ENCODE results near the gene GRAP2.

The GRAP2 gene

DNA sequence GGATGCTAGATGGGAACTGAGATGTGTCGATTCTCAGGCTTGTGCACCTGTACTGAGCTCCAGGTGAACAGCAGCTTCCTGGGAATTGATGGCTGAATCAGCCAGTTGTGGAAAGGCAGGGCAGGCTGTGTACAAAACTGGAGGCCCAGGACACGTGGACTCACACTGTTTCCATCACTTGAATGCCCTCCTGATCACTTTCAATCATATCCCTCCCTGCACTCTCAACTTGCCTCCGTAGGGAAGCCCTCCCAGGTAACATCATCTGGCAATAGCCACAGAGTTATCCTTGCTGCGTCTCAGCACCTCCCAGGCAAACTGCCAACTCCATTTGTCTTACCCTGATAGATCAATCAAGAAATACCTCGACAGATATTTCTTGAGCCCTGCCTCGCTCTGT, 104.0 kb downstream of the GRAP2 start:
- no peak for TF ChIP-seq POLR2AphosphoS5 (IDR thresholded peaks at IDR 0.05; ENCODE audit: low read depth, low read length)

DNA sequence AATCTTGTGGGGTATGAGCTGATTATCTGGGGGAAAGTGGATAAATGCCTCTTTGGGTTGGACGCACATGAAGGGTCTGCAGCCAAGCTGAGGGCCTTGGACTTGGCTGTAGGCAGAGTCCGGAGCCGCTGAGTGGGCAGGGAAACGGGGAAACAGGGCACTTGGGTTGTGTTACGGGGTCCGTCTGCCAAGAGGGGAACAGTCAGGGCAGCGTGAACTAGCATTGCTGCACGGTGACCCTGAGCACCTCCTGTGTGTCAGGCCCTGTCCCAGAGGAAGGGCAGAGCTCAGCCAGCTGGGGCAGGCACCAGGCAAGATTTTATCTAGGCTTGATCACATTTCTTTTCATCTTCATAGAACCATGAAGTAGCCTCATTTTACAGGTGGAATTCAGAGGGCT, 105.8 kb downstream of the GRAP2 start:
- TF ChIP-seq TAF1 (IDR thresholded peaks at IDR 0.05; ENCODE audit: borderline replicate concordance, insufficient read depth, low read length) (no peak), SIN3A (IDR thresholded peaks at IDR 0.05; ENCODE audit: borderline replicate concordance, insufficient read depth, low read length) (no peak), FOXP2 (optimal IDR thresholded peaks at IDR 0.05; ENCODE audit: borderline replicate concordance, extremely low read depth, extremely low read length, insufficient read depth) (no peak), POLR2AphosphoS5 (IDR thresholded peaks at IDR 0.05; ENCODE audit: low read depth, low read length) (no peak)
- TF ChIP-seq, protein P1, sequence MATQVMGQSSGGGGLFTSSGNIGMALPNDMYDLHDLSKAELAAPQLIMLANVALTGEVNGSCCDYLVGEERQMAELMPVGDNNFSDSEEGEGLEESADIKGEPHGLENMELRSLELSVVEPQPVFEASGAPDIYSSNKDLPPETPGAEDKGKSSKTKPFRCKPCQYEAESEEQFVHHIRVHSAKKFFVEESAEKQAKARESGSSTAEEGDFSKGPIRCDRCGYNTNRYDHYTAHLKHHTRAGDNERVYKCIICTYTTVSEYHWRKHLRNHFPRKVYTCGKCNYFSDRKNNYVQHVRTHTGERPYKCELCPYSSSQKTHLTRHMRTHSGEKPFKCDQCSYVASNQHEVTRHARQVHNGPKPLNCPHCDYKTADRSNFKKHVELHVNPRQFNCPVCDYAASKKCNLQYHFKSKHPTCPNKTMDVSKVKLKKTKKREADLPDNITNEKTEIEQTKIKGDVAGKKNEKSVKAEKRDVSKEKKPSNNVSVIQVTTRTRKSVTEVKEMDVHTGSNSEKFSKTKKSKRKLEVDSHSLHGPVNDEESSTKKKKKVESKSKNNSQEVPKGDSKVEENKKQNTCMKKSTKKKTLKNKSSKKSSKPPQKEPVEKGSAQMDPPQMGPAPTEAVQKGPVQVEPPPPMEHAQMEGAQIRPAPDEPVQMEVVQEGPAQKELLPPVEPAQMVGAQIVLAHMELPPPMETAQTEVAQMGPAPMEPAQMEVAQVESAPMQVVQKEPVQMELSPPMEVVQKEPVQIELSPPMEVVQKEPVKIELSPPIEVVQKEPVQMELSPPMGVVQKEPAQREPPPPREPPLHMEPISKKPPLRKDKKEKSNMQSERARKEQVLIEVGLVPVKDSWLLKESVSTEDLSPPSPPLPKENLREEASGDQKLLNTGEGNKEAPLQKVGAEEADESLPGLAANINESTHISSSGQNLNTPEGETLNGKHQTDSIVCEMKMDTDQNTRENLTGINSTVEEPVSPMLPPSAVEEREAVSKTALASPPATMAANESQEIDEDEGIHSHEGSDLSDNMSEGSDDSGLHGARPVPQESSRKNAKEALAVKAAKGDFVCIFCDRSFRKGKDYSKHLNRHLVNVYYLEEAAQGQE (IDR thresholded peaks at IDR 0.05; ENCODE audit: insufficient read depth in 1 of 2, low read depth in 2 of 2, low read length in 2 of 2) = no peak

DNA sequence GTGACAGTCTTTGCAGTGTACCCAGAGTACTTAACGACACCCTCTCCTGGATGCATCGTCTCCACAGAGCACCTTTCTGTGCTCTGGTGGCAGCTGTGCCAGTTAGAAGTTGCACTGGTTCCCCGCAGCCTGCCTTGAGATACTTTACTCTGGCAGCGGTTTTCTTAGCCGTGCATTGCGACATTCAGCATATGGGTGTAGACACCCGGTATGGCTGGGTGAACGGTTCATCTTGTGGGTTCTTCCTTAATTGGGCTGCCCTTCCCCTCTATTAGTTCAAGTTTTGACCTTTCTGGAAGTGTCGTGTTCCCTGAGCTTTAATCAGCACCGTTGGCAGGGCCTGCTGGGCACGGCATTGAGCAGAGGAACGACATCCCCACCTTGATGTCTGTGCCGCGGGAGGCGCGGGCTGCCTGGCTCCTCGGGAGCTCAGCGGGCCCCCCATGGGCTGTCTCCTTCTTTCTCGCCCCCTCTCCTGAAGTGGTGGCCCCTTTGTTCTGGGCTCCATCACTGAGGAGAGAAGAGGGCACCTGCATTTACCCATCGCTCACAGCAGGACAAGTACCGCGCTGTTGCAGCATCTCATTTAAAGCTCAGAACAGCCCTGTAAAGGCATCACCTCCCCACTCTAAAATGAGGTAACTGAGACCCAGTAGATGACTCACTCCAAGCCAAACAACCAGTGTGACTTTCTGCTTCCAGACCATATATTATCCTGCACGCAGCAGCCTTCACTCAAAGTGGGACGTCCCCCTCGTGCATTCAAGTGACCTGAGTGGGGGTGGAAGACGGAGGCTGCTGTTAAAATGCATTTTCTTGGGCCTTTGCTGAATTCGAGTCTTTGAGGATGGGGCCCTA, 107.2 kb downstream of the GRAP2 start:
- TF ChIP-seq FOXP2 (optimal IDR thresholded peaks at IDR 0.05; ENCODE audit: borderline replicate concordance, extremely low read depth, extremely low read length, insufficient read depth) = no peak
- no peak for TF ChIP-seq SIN3A (IDR thresholded peaks at IDR 0.05; ENCODE audit: borderline replicate concordance, insufficient read depth, low read length)
- no peak for TF ChIP-seq POLR2AphosphoS5 (IDR thresholded peaks at IDR 0.05; ENCODE audit: low read depth, low read length)
- TF ChIP-seq, protein P1 (IDR thresholded peaks at IDR 0.05; ENCODE audit: insufficient read depth in 1 of 2, low read depth in 2 of 2, low read length in 2 of 2) = no peak
- no peak for TF ChIP-seq TAF1 (IDR thresholded peaks at IDR 0.05; ENCODE audit: borderline replicate concordance, insufficient read depth, low read length)

DNA sequence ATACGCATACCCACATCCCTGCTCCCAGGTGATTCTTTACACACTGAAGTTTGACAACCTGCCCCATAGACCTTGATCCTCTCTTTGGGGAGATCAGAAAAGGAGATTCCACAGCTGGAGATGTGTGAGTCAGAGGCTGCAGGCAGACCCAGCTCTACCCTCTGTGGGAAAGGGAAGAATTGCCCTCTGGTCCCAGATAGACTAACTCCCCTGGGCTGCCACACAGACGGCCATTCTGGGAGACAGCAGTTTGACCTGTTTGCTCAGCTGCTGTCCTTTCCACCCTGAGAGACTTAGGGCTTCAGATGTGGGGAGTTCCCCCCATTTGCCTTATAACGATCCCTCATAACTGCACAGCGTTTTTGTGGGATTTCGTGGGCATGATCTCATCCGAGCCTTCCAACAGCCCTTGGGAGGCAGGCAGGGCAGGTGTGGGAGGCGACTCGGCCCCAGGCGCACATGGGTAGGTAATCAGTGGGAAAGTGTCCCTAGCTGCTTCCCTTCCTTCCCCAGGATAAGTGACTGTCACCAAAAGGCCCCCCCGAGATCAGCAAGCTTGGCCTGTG, 107.9 kb downstream of the GRAP2 start:
- no peak for TF ChIP-seq FOXP2 (optimal IDR thresholded peaks at IDR 0.05; ENCODE audit: borderline replicate concordance, extremely low read depth, extremely low read length, insufficient read depth)
- TF ChIP-seq, protein P1 (IDR thresholded peaks at IDR 0.05; ENCODE audit: insufficient read depth in 1 of 2, low read depth in 2 of 2, low read length in 2 of 2) = no peak
- no peak for TF ChIP-seq POLR2AphosphoS5 (IDR thresholded peaks at IDR 0.05; ENCODE audit: low read depth, low read length)
- TF ChIP-seq TAF1 (IDR thresholded peaks at IDR 0.05; ENCODE audit: borderline replicate concordance, insufficient read depth, low read length) = no peak
- TF ChIP-seq SIN3A (IDR thresholded peaks at IDR 0.05; ENCODE audit: borderline replicate concordance, insufficient read depth, low read length) = no peak

DNA sequence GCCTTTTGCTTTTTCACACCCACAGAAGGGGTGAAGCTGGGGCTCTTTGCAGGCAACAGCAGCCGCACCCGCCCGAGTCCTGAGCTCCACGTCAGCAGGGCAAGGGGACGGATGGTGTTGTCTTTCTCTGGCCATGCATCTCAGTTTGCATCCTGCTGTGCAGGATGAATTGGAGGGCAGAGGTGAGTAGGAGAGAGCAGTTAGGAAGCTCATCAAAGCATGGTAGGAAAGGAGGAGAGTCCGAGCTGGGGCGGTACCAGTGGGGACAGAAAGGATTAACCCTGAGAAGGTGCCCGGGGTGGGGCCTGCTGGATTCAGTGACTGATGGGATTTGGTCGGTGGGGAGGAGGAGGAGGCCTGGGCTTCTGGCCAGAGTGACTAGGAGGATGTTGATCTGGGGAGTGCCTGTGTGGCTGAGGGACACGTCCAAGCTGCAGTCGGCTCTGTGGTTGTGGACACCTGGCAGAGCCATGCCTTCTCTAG, 108.4 kb downstream of the GRAP2 start:
- TF ChIP-seq, protein P1 (IDR thresholded peaks at IDR 0.05; ENCODE audit: insufficient read depth in 1 of 2, low read depth in 2 of 2, low read length in 2 of 2) = no peak
